RWPE2 (cell line): Measurements from ENCODE around the gene WNK1.

Source experiments
- ATAC-seq: fragments of 200-7000 bp; cut with Tn5 transposase; 3 replicates; pipeline ENCODE4 v1.9.1; 2021; ENCODE audit warnings: low read depth
- DNase-seq: peaks from one replicate; pipeline ENCODE4 v3.0.0-alpha.2; 2020; ENCODE audit warnings: low spot score
- H3K27ac ChIP-seq: fragments of 450-650 bp; 2 replicates; pipeline ENCODE4 v1.5.1; 2017; ENCODE audit warnings: mild to moderate bottlenecking; ENCODE audit not compliant: poor library complexity, severe bottlenecking
- H3K27me3 ChIP-seq: fragments of 250-450 bp; sonication (Bioruptor Pico); 2 replicates; pipeline ENCODE4 v1.5.1; 2021; ENCODE audit warnings: mild to moderate bottlenecking, moderate library complexity; ENCODE audit not compliant: insufficient read depth, poor library complexity, severe bottlenecking
- H3K36me3 ChIP-seq: fragments of 250-450 bp; sonication (Bioruptor Pico); 2 replicates; pipeline ENCODE4 v1.5.1; 2020; ENCODE audit warnings: low read depth, mild to moderate bottlenecking, moderate library complexity
- H3K4me1 ChIP-seq: fragments of 250-450 bp; sonication (Bioruptor Pico); 2 replicates; pipeline ENCODE4 v1.5.1; 2021; ENCODE audit warnings: mild to moderate bottlenecking, moderate library complexity; ENCODE audit not compliant: insufficient read depth, poor library complexity, severe bottlenecking
- H3K4me3 ChIP-seq: fragments of 250-450 bp; sonication (Bioruptor Pico); 2 replicates; pipeline ENCODE4 v1.5.1; 2021; ENCODE audit warnings: mild to moderate bottlenecking, moderate library complexity; ENCODE audit not compliant: severe bottlenecking
- H3K9me3 ChIP-seq: fragments of 250-450 bp; sonication (Bioruptor Pico); 2 replicates; pipeline ENCODE4 v1.5.1; 2021; ENCODE audit warnings: mild to moderate bottlenecking, moderate library complexity; ENCODE audit not compliant: severe bottlenecking
- CTCF ChIP-seq: fragments of 450-650 bp; IDR thresholded peaks from one replicate; pipeline ENCODE4 v1.5.1; 2017; ENCODE audit warnings: mild to moderate bottlenecking, moderate library complexity; ENCODE audit not compliant: poor library complexity, severe bottlenecking

Gene WNK1

GRCh38 chr12:865614-866013 is 113.2 kb downstream of the WNK1 start:
- peaks cover 96% of the 10 kb centered on the region for H3K36me3 ChIP-seq
- ATAC-seq: no peak
- no peak overlapping the region for H3K4me3 ChIP-seq

GRCh38 chr12:867905-868304 is 115.5 kb downstream of the WNK1 start:
- DNase-seq: no peak
- TF ChIP-seq CTCF: no peak
- H3K4me3 ChIP-seq: no peak overlapping the region
- H3K27me3 ChIP-seq: no peaks in the 10 kb centered on the region
- no peaks in the 10 kb centered on the region for H3K9me3 ChIP-seq
- peaks cover 97% of the 10 kb centered on the region for H3K36me3 ChIP-seq
- H3K27ac ChIP-seq: no peak overlapping the region
- no peak; the same call in 2 of the 3 replicates for ATAC-seq
- H3K4me1 ChIP-seq: no peaks in the 10 kb centered on the region

More at GRCh38 chr12:865614-866013, 113.2 kb downstream of the WNK1 start:
- Histone ChIP-seq H3K4me1 (peaks cover 4% of the 10 kb centered on the region), H3K9me3 (no peaks in the 10 kb centered on the region), H3K27ac (no peak overlapping the region), H3K27me3 (no peaks in the 10 kb centered on the region)
- TF ChIP-seq CTCF: no peak
- DNase-seq: no peak

GRCh38 chr12:868722-869121 is 116.3 kb downstream of the WNK1 start:
- ATAC-seq (no peak), DNase-seq (no peak)
- Histone ChIP-seq H3K27me3 (no peaks in the 10 kb centered on the region), H3K4me3 (no peak overlapping the region), H3K4me1 (peaks cover 5% of the 10 kb centered on the region), H3K36me3 (peaks cover 97% of the 10 kb centered on the region), H3K27ac (no peak overlapping the region), H3K9me3 (no peaks in the 10 kb centered on the region)
- peak; percentile 21 for TF ChIP-seq CTCF

GRCh38 chr12:870378-870777 is 118.0 kb downstream of the WNK1 start:
- DNase-seq (no peak), ATAC-seq (no peak)
- no peak overlapping the region for H3K27ac ChIP-seq
- peaks cover 99% of the 10 kb centered on the region for H3K36me3 ChIP-seq
- peaks cover 5% of the 10 kb centered on the region for H3K4me1 ChIP-seq
- H3K4me3 ChIP-seq: no peak overlapping the region
- TF ChIP-seq CTCF: no peak
- H3K27me3 ChIP-seq: no peaks in the 10 kb centered on the region
- no peaks in the 10 kb centered on the region for H3K9me3 ChIP-seq

- no peak overlapping the region for H3K27ac ChIP-seq
- no peaks in the 10 kb centered on the region for H3K9me3 ChIP-seq
- H3K27me3 ChIP-seq: no peaks in the 10 kb centered on the region
- ATAC-seq: peak; percentile 31; the same call in 1 of the 3 replicates
- DNase-seq: no peak
- no peak for TF ChIP-seq CTCF
- H3K4me3 ChIP-seq: no peak overlapping the region
- peaks cover 5% of the 10 kb centered on the region for H3K4me1 ChIP-seq
- H3K36me3 ChIP-seq: peaks cover 93% of the 10 kb centered on the region
Observed at GRCh38 chr12:873954-874353, 121.6 kb downstream of the WNK1 start.
